Chondrocyte (in vitro differentiated cells): ENCODE results near the gene DCAF6. TPM values are rescaled to one million over a fixed set of nuclear protein-coding genes. Genes with fewer than 3 reads are reported as not detected.
A peak's percentile ranks its signal among the peaks of the same experiment; 100 is the strongest.

ENCODE experiments used
- DNase-seq: peaks from one replicate; pipeline ENCODE4 v3.0.0; 2021; ENCODE audit warnings: mixed read lengths, low spot score
- H3K27ac Mint-ChIP-seq: one replicate; pipeline ENCODE4 v1.8.0; 2021; ENCODE audit warnings: mild to moderate bottlenecking, moderate library complexity, mixed read lengths; ENCODE audit not compliant: unreplicated experiment
- H3K27me3 Mint-ChIP-seq: 2 replicates; pipeline ENCODE4 v1.8.0; 2021; ENCODE audit warnings: low read depth, mixed read lengths
- H3K36me3 Mint-ChIP-seq: 2 replicates; pipeline ENCODE4 v1.8.0; 2021; ENCODE audit warnings: low read depth, mixed read lengths
- H3K4me1 Mint-ChIP-seq: 2 replicates; pipeline ENCODE4 v1.8.0; 2021; ENCODE audit warnings: low read depth, mild to moderate bottlenecking, mixed read lengths
- H3K4me3 Mint-ChIP-seq: one replicate; pipeline ENCODE4 v1.8.0; 2021; ENCODE audit warnings: mild to moderate bottlenecking, moderate library complexity, mixed read lengths; ENCODE audit not compliant: unreplicated experiment
- H3K9me3 Mint-ChIP-seq: 2 replicates; pipeline ENCODE4 v1.8.0; 2021; ENCODE audit warnings: low read depth, mixed read lengths
- total RNA-seq: library from RNA; stranded (reverse); gene quantifications from 3 replicates; pipeline ENCODE4 v1.2.1, GENCODE V29; 2021
- TF ChIP-seq, protein P1 (sequence below): fragments of 200-600 bp; sonication (generic); IDR thresholded peaks from 2 replicates; pipeline ENCODE4 v1.5.0; 2021; ENCODE audit warnings: antibody characterized with exemption, mild to moderate bottlenecking, moderate library complexity

The DCAF6 gene
- total RNA-seq, 1 donor from 2014 or later = 49.4 TPM

- TF ChIP-seq, protein P1, sequence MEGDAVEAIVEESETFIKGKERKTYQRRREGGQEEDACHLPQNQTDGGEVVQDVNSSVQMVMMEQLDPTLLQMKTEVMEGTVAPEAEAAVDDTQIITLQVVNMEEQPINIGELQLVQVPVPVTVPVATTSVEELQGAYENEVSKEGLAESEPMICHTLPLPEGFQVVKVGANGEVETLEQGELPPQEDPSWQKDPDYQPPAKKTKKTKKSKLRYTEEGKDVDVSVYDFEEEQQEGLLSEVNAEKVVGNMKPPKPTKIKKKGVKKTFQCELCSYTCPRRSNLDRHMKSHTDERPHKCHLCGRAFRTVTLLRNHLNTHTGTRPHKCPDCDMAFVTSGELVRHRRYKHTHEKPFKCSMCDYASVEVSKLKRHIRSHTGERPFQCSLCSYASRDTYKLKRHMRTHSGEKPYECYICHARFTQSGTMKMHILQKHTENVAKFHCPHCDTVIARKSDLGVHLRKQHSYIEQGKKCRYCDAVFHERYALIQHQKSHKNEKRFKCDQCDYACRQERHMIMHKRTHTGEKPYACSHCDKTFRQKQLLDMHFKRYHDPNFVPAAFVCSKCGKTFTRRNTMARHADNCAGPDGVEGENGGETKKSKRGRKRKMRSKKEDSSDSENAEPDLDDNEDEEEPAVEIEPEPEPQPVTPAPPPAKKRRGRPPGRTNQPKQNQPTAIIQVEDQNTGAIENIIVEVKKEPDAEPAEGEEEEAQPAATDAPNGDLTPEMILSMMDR = no peak
- no peak overlapping the region for H3K27ac Mint-ChIP-seq
Observed at GRCh38 chr1:168105846-168106245, 169.4 kb downstream of the DCAF6 start.

DNA sequence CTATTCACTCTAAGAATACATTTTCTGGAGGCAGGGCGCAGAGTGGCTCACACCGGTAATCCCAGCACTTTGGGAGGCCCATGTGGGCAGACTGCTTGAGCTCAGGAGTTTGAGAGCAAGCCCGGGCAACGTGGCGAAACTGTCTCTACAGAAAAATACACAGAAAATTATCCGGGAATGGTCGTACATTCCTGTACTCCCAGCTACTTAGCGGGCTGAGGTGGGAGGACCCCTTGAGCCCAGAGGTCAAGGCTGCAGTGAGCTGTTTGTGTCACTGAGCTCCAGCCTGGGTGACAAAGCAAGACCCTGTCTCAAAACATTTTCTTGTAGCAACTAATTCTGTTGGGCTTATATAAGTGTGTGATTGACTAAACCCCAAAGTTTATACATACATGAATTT is 169.8 kb downstream of the DCAF6 start:
- H3K4me1 Mint-ChIP-seq = no peaks in the 10 kb centered on the region
- TF ChIP-seq, protein P1 = no peak
- H3K9me3 Mint-ChIP-seq = no peaks in the 10 kb centered on the region
- no peaks in the 10 kb centered on the region for H3K27me3 Mint-ChIP-seq
- DNase-seq = no peak
- peaks cover 12% of the 10 kb centered on the region for H3K36me3 Mint-ChIP-seq
- H3K4me3 Mint-ChIP-seq = no peak overlapping the region
- H3K27ac Mint-ChIP-seq = no peak overlapping the region

More at GRCh38 chr1:168105846-168106245, 169.4 kb downstream of the DCAF6 start:
- H3K4me1 Mint-ChIP-seq = no peaks in the 10 kb centered on the region
- H3K27me3 Mint-ChIP-seq = no peaks in the 10 kb centered on the region
- H3K4me3 Mint-ChIP-seq = no peak overlapping the region
- no peaks in the 10 kb centered on the region for H3K9me3 Mint-ChIP-seq
- H3K36me3 Mint-ChIP-seq = peaks cover 12% of the 10 kb centered on the region
- no peak for DNase-seq

DNA sequence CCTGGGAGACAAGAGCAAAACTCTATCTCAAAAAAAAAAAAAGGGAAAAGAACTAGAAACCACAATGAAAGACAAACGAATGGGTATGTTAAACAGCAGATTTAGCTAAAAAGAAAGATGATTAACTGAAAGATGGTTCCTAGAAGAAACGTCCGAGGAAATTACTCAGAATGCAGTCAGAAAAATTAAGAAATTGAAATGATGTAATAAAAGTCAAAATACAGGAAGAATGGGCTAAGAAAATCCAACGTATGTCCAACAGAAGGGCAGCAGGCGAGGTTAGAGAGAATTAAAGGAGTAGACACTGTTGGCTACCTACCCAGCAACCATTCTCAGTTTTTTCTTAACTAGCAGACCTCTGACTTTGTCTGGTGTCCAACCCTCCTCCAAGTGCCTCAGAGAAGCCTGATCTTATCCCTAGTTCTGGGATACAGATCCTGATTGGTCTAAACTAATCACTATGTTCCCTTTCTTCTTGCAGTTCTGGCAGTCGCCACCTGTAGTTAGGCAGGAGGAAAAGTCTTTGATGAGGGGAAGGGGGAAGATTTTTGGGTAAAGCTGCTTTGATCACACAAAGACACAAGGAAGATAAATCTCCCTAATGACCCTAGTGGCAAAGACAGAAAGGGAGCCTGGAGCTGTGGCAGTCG is 174.5 kb downstream of the DCAF6 start:
- Mint-ChIP-seq H3K27me3 (no peaks in the 10 kb centered on the region), H3K9me3 (no peaks in the 10 kb centered on the region), H3K27ac (no peak overlapping the region), H3K4me3 (no peak overlapping the region), H3K36me3 (no peaks in the 10 kb centered on the region), H3K4me1 (peaks cover 14% of the 10 kb centered on the region)
- TF ChIP-seq, protein P1 = no peak
- no peak for DNase-seq

- peaks cover 14% of the 10 kb centered on the region for H3K4me1 Mint-ChIP-seq
- H3K4me3 Mint-ChIP-seq = no peak overlapping the region
- peak overlapping the region; percentile 58 for H3K27ac Mint-ChIP-seq
- no peaks in the 10 kb centered on the region for H3K9me3 Mint-ChIP-seq
- no peaks in the 10 kb centered on the region for H3K27me3 Mint-ChIP-seq
- TF ChIP-seq, protein P1 = no peak
- DNase-seq = no peak
- no peaks in the 10 kb centered on the region for H3K36me3 Mint-ChIP-seq
Observed at GRCh38 chr1:168112673-168113305, 176.3 kb downstream of the DCAF6 start.

- H3K27ac Mint-ChIP-seq = no peak overlapping the region
- DNase-seq = no peak
- no peak overlapping the region for H3K4me3 Mint-ChIP-seq
- H3K4me1 Mint-ChIP-seq = peaks cover 14% of the 10 kb centered on the region
- no peaks in the 10 kb centered on the region for H3K27me3 Mint-ChIP-seq
- peaks cover 2% of the 10 kb centered on the region for H3K36me3 Mint-ChIP-seq
- no peaks in the 10 kb centered on the region for H3K9me3 Mint-ChIP-seq
- TF ChIP-seq, protein P1 = no peak
Observed at GRCh38 chr1:168114845-168115244, 178.4 kb downstream of the DCAF6 start.
